Liver (tissue), 3 donors: ENCODE measurements around the gene SNAI3.

Source experiments
- EGR1 ChIP-seq, 2 donors: IDR thresholded peaks; 2 replicates each; pipeline ENCODE4 v1.6.1; 2016 to 2018; ENCODE audit warnings: antibody characterized with exemption in 2 of 2, low read depth in 2 of 2
- FOXA1 ChIP-seq: IDR thresholded peaks from 2 replicates; pipeline ENCODE4 v1.6.1; 2016; ENCODE audit warnings: antibody characterized with exemption
- GABPA ChIP-seq, 2 donors: IDR thresholded peaks in 1 of 2; conservative IDR thresholded peaks in 1 of 2; 2 replicates each; pipeline ENCODE4 v1.6.1; 2016; ENCODE audit warnings: antibody characterized with exemption in 2 of 2, mild to moderate bottlenecking in 1 of 2, moderate library complexity in 1 of 2
- HNF4A ChIP-seq, 2 donors: conservative IDR thresholded peaks; 2 replicates each; pipeline ENCODE4 v1.6.1; 2016; ENCODE audit warnings: antibody characterized with exemption in 2 of 2, mild to moderate bottlenecking in 2 of 2
- JUND ChIP-seq, 2 donors: IDR thresholded peaks; 2 replicates each; pipeline ENCODE4 v1.6.1; 2016; ENCODE audit warnings: antibody characterized with exemption in 2 of 2
- NR2F2 ChIP-seq: IDR thresholded peaks from 2 replicates; pipeline ENCODE4 v1.6.1; 2016; ENCODE audit warnings: antibody characterized with exemption
- RXRA ChIP-seq, 2 donors: IDR thresholded peaks; 2 replicates each; pipeline ENCODE4 v1.6.1; 2017 to 2018; ENCODE audit warnings: antibody characterized with exemption in 2 of 2, mild to moderate bottlenecking in 1 of 2
- TAF1 ChIP-seq: conservative IDR thresholded peaks from 2 replicates; pipeline ENCODE4 v1.6.1; 2016; ENCODE audit warnings: antibody characterized with exemption, mild to moderate bottlenecking
- YY1 ChIP-seq: IDR thresholded peaks from 2 replicates; pipeline ENCODE4 v1.6.1; 2016; ENCODE audit warnings: antibody characterized with exemption, mild to moderate bottlenecking
- TF ChIP-seq, protein P1 (sequence below): fragments of 150-350 bp; IDR thresholded peaks from 2 replicates; pipeline ENCODE4 v1.5.1; 2017; ENCODE audit warnings: improper control_type of control experiment, low read depth, low read length; ENCODE audit not compliant: missing input control
- TF ChIP-seq, protein P2 (sequence below): IDR thresholded peaks from 2 replicates; pipeline ENCODE4 v1.6.1; 2016; ENCODE audit warnings: antibody characterized with exemption
- TF ChIP-seq, protein P3 (sequence below): IDR thresholded peaks from 2 replicates; pipeline ENCODE4 v1.6.1; 2016; ENCODE audit warnings: antibody characterized with exemption, mild to moderate bottlenecking
- TF ChIP-seq, protein P4 (sequence below): IDR thresholded peaks from 2 replicates; pipeline ENCODE4 v1.6.1; 2016; ENCODE audit warnings: antibody characterized with exemption
- donor health status: healthy.
- donor health status: healthy.

DNA sequence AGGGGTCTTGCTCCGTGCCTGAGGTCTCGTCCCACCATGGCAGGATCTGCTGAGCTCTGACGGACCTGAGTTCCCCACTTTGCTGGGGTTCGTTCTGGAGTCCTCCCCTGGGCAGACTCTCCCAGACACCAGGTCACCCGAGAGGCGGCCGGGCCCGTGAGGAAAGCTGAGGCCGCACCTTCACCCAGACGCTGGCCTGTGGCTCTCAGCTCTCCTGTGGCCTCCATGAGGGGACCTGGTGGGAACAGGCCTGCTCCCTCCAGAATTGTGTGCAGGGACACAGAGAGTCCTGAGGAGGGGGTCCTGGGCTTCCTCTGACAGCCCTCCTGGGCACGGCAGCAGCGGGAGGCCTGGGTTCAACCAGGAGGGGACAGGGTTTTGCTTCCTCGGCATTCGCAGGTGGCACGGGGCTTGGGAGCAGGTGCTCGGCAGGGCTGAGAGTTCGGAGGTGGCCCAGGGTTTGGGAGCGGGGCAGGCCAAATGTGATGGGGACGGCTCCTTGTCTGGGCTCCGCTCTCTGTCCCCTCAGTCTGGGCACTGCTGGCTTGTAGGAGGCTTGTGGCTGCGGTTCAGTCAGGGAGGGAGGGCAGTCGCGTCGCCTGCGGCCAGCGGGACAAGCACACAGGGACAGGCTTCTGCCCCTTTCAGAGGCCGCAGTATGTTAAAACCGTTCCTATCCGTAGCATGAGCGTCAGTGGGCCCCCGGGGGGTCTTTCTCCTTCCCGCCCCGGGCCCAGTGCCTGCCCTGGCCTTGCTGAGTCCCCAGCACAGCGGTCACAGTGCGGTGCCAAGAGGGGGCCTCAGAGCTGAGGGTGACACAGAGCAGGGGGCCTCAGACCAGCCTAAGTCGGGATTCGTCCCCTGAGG is 8.1 kb upstream of the SNAI3 start:
- TF ChIP-seq GABPA (IDR thresholded peaks at IDR 0.05 in 1 of 2, conservative IDR thresholded peaks at IDR 0.05 in 1 of 2), result no peak
- TF ChIP-seq, protein P1, sequence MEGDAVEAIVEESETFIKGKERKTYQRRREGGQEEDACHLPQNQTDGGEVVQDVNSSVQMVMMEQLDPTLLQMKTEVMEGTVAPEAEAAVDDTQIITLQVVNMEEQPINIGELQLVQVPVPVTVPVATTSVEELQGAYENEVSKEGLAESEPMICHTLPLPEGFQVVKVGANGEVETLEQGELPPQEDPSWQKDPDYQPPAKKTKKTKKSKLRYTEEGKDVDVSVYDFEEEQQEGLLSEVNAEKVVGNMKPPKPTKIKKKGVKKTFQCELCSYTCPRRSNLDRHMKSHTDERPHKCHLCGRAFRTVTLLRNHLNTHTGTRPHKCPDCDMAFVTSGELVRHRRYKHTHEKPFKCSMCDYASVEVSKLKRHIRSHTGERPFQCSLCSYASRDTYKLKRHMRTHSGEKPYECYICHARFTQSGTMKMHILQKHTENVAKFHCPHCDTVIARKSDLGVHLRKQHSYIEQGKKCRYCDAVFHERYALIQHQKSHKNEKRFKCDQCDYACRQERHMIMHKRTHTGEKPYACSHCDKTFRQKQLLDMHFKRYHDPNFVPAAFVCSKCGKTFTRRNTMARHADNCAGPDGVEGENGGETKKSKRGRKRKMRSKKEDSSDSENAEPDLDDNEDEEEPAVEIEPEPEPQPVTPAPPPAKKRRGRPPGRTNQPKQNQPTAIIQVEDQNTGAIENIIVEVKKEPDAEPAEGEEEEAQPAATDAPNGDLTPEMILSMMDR, result no peak
- TF ChIP-seq TAF1, result no peak
- TF ChIP-seq JUND (IDR thresholded peaks at IDR 0.05), result no peak
- TF ChIP-seq EGR1 (IDR thresholded peaks at IDR 0.05; ENCODE audit: low read depth in 2 of 2), result no peak
- TF ChIP-seq, protein P2, sequence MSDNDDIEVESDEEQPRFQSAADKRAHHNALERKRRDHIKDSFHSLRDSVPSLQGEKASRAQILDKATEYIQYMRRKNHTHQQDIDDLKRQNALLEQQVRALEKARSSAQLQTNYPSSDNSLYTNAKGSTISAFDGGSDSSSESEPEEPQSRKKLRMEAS, result no peak
- TF ChIP-seq RXRA (IDR thresholded peaks at IDR 0.05), result no peak
- TF ChIP-seq, protein P3, sequence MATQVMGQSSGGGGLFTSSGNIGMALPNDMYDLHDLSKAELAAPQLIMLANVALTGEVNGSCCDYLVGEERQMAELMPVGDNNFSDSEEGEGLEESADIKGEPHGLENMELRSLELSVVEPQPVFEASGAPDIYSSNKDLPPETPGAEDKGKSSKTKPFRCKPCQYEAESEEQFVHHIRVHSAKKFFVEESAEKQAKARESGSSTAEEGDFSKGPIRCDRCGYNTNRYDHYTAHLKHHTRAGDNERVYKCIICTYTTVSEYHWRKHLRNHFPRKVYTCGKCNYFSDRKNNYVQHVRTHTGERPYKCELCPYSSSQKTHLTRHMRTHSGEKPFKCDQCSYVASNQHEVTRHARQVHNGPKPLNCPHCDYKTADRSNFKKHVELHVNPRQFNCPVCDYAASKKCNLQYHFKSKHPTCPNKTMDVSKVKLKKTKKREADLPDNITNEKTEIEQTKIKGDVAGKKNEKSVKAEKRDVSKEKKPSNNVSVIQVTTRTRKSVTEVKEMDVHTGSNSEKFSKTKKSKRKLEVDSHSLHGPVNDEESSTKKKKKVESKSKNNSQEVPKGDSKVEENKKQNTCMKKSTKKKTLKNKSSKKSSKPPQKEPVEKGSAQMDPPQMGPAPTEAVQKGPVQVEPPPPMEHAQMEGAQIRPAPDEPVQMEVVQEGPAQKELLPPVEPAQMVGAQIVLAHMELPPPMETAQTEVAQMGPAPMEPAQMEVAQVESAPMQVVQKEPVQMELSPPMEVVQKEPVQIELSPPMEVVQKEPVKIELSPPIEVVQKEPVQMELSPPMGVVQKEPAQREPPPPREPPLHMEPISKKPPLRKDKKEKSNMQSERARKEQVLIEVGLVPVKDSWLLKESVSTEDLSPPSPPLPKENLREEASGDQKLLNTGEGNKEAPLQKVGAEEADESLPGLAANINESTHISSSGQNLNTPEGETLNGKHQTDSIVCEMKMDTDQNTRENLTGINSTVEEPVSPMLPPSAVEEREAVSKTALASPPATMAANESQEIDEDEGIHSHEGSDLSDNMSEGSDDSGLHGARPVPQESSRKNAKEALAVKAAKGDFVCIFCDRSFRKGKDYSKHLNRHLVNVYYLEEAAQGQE, result no peak
- no peak for TF ChIP-seq HNF4A (conservative IDR thresholded peaks at IDR 0.05)
- no peak for TF ChIP-seq FOXA1
- TF ChIP-seq YY1, result no peak
- TF ChIP-seq, protein P4, sequence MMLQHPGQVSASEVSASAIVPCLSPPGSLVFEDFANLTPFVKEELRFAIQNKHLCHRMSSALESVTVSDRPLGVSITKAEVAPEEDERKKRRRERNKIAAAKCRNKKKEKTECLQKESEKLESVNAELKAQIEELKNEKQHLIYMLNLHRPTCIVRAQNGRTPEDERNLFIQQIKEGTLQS, result no peak
- TF ChIP-seq NR2F2, result no peak
